OCI-LY3 (cell line): ENCODE data around the gene RAB9B.

Experiments
- H2AFZ ChIP-seq: fragments of 200-600, 300-600 bp; shearing (Covaris generic); 2 replicates; pipeline ENCODE4 v1.6.0; 2014; ENCODE audit warnings: antibody characterized with exemption, low read depth, low read length
- H3K27ac ChIP-seq: fragments of 200-600, 300-600 bp; sonication (generic); 2 replicates; pipeline ENCODE4 v1.5.1; 2014; ENCODE audit warnings: mild to moderate bottlenecking, low read length, moderate library complexity, mixed read lengths
- H3K27me3 ChIP-seq: fragments of 200-600, 300-600 bp; sonication (generic); 2 replicates; pipeline ENCODE4 v1.6.1; 2014; ENCODE audit warnings: low read depth, low read length, mixed read lengths
- H3K36me3 ChIP-seq: fragments of 200-600, 300-600 bp; sonication (generic); replicated peaks from 2 replicates; pipeline ENCODE3; 2014; ENCODE audit warnings: low read depth, low read length, mixed read lengths
- H3K4me1 ChIP-seq: fragments of 300-600, 200-600 bp; sonication (generic); 2 replicates; pipeline ENCODE4 v1.6.1; 2014; ENCODE audit warnings: low read length, mixed read lengths
- H3K4me2 ChIP-seq: fragments of 200-600, 300-600 bp; sonication (generic); 2 replicates; pipeline ENCODE4 v1.6.1; 2014; ENCODE audit warnings: low read length, mixed read lengths
- H3K4me3 ChIP-seq: fragments of 300-600, 200-600 bp; sonication (generic); 2 replicates; pipeline ENCODE4 v1.5.1; 2014; ENCODE audit warnings: antibody characterized with exemption, mild to moderate bottlenecking, low read length, moderate library complexity
- H3K79me2 ChIP-seq: fragments of 300-600, 200-600 bp; shearing (Covaris generic); 2 replicates; pipeline ENCODE4 v1.6.1; 2014; ENCODE audit warnings: mild to moderate bottlenecking, low read length, mixed read lengths
- H3K9ac ChIP-seq: fragments of 300-600, 200-600 bp; shearing (Covaris generic); 2 replicates; pipeline ENCODE4 v1.6.0; 2014; ENCODE audit warnings: mild to moderate bottlenecking, low read length, moderate library complexity
- H3K9me3 ChIP-seq: fragments of 200-600, 300-600 bp; shearing (Covaris generic); 2 replicates; pipeline ENCODE4 v1.6.1; 2014; ENCODE audit warnings: low read length, mixed read lengths; ENCODE audit not compliant: insufficient read depth
- H4K20me1 ChIP-seq: fragments of 200-600, 300-600 bp; sonication (generic); 2 replicates; pipeline ENCODE4 v1.6.1; 2016; ENCODE audit warnings: low read length, mixed read lengths; ENCODE audit not compliant: insufficient read depth
- CTCF ChIP-seq: fragments of 200-600, 300-600 bp; sonication (generic); IDR thresholded peaks from 2 replicates; pipeline ENCODE4 v1.5.1; 2014; ENCODE audit warnings: antibody characterized with exemption, low read length, low read depth
- EZH2phosphoT487 ChIP-seq: fragments of 200-600 bp; shearing (Covaris generic); IDR thresholded peaks from 2 replicates; pipeline ENCODE4 v1.6.1; 2018; ENCODE audit warnings: antibody characterized with exemption, mixed run types, low read depth

Gene RAB9B

GRCh38 chrX:103811858-103812257 is 20.2 kb downstream of the RAB9B start:
- H3K4me3 ChIP-seq = no peak overlapping the region
- no peaks in the 10 kb centered on the region for H3K79me2 ChIP-seq
- H3K27me3 ChIP-seq = no peaks in the 10 kb centered on the region
- no peak for TF ChIP-seq EZH2phosphoT487
- no peak for TF ChIP-seq CTCF
- no peaks in the 10 kb centered on the region for H3K9me3 ChIP-seq
- no peak overlapping the region; the same call in 1 of the 2 replicates for H3K4me2 ChIP-seq
- H3K36me3 ChIP-seq = no peaks in the 10 kb centered on the region
- H2AFZ ChIP-seq = no peak overlapping the region
- no peaks in the 10 kb centered on the region for H4K20me1 ChIP-seq
- H3K9ac ChIP-seq = no peak overlapping the region
- H3K4me1 ChIP-seq = peaks cover 21% of the 10 kb centered on the region
- H3K27ac ChIP-seq = no peak overlapping the region

- Histone ChIP-seq H3K9ac (no peak overlapping the region), H3K4me3 (no peak overlapping the region), H3K27ac (no peak overlapping the region), H3K79me2 (no peaks in the 10 kb centered on the region), H4K20me1 (no peaks in the 10 kb centered on the region), H3K4me1 (peaks cover 10% of the 10 kb centered on the region), H3K4me2 (no peak overlapping the region), H3K9me3 (no peaks in the 10 kb centered on the region), H2AFZ (no peak overlapping the region), H3K36me3 (no peaks in the 10 kb centered on the region), H3K27me3 (no peaks in the 10 kb centered on the region)
- TF ChIP-seq EZH2phosphoT487 (no peak), CTCF (no peak)
These were observed 25.1 kb downstream of the RAB9B start for GRCh38 chrX:103806862-103807474.

DNA sequence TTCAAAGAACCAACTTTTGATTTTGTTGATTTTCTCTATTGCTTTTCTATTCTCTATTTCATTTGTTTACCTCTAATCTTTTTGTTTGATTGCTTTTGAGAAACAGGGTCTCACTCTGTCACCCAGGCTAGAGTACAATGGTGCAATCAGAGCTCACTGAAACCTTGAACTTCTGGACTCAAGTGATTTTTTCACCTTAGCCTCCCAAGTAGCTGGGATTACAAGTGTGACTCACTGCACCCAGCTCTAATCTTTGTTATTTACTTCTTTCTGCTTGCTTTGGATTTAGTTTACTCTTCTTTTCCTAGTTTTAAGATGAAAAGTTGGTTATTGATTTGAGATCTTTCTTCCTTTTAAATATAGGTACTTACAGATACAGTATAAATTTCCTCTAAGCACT is 26.2 kb downstream of the RAB9B start:
- no peaks in the 10 kb centered on the region for H4K20me1 ChIP-seq
- H3K4me1 ChIP-seq = peaks cover 8% of the 10 kb centered on the region
- H3K27ac ChIP-seq = no peak overlapping the region
- H3K27me3 ChIP-seq = no peaks in the 10 kb centered on the region
- H3K79me2 ChIP-seq = no peaks in the 10 kb centered on the region
- H3K9ac ChIP-seq = no peak overlapping the region
- H3K4me2 ChIP-seq = no peak overlapping the region
- no peak overlapping the region for H2AFZ ChIP-seq
- H3K36me3 ChIP-seq = no peaks in the 10 kb centered on the region
- H3K4me3 ChIP-seq = no peak overlapping the region
- TF ChIP-seq CTCF (no peak), EZH2phosphoT487 (no peak)
- no peaks in the 10 kb centered on the region for H3K9me3 ChIP-seq

GRCh38 chrX:103800318-103800717 is 31.7 kb downstream of the RAB9B start:
- H4K20me1 ChIP-seq = no peaks in the 10 kb centered on the region
- no peaks in the 10 kb centered on the region for H3K27me3 ChIP-seq
- H2AFZ ChIP-seq = 0 out of 2 replicates have a peak overlapping the region, but pooled peaks have one; percentile 60
- no peaks in the 10 kb centered on the region for H3K9me3 ChIP-seq
- H3K36me3 ChIP-seq = no peaks in the 10 kb centered on the region
- no peaks in the 10 kb centered on the region for H3K4me1 ChIP-seq
- H3K79me2 ChIP-seq = no peaks in the 10 kb centered on the region
- H3K4me3 ChIP-seq = no peak overlapping the region
- no peak overlapping the region for H3K27ac ChIP-seq
- no peak overlapping the region for H3K9ac ChIP-seq
- TF ChIP-seq CTCF = no peak
- TF ChIP-seq EZH2phosphoT487 = no peak
- no peak overlapping the region for H3K4me2 ChIP-seq
